Measurements from ENCODE around the gene LDAF1. TPM values are rescaled to one million over a fixed set of nuclear protein-coding genes. Genes with fewer than 3 reads are reported as not detected.
"Not testable (repeated sequence)": the region's sequence is repeated elsewhere in the genome, so short reads cannot be mapped to it uniquely, and the experiment has no call there.

The LDAF1 gene
- total and polyA plus RNA-seq, 8 donors = 10.1 to 103 (median 27.3) TPM

GRCh38 chr16:21167360-21167759 is 8.9 kb downstream of the LDAF1 start:
- intact Hi-C loops (cut with DNase I; ENCODE audit: low total_unique reads) = no loop called here
- Histone ChIP-seq H3K9me3 (no peaks in the 10 kb centered on the region), H3K4me1 (peaks cover 11 to 36% (median 17%) of the 10 kb centered on the region in 4 donors), H3K27me3 (no peaks in the 10 kb centered on the region), H3K27ac (peak overlapping the region in 1 of 5 donors; percentile 51), H3K36me3 (peaks cover 28 to 68% (median 63%) of the 10 kb centered on the region in 4 donors), H3K4me3 (no peak overlapping the region)
- no peak for DNase-seq
- 90 to 96% (median 94%) methylated on average over 9 of the region's 9 CpGs for WGBS, 5 donors
- TF ChIP-seq CTCF (IDR thresholded peaks at IDR 0.05) = no peak
- TF ChIP-seq POLR2A (IDR thresholded peaks at IDR 0.05) = no peak
- TF ChIP-seq POLR2AphosphoS5 (IDR thresholded peaks at IDR 0.05) = no peak
- TF ChIP-seq EP300 (IDR thresholded peaks at IDR 0.05) = no peak

- TF ChIP-seq POLR2AphosphoS5 (IDR thresholded peaks at IDR 0.05) (no peak), EP300 (IDR thresholded peaks at IDR 0.05) (no peak), POLR2A (IDR thresholded peaks at IDR 0.05) (no peak), CTCF (IDR thresholded peaks at IDR 0.05) (no peak)
- H3K27ac ChIP-seq = no peak overlapping the region
- H3K36me3 ChIP-seq = peaks cover 36 to 75% (median 70%) of the 10 kb centered on the region in 4 donors
- no peaks in the 10 kb centered on the region for H3K9me3 ChIP-seq
- DNase-seq = no peak
- no peak overlapping the region for H3K4me3 ChIP-seq
- WGBS, 5 donors = 95 to 99% (median 98%) methylated on average over 12 of the region's 12 CpGs
- peaks cover 4 to 29% (median 9%) of the 10 kb centered on the region in 4 donors for H3K4me1 ChIP-seq
- intact Hi-C loops (cut with DNase I; ENCODE audit: low total_unique reads) = no loop called here
- no peaks in the 10 kb centered on the region for H3K27me3 ChIP-seq
Observed at GRCh38 chr16:21167929-21168602, 9.6 kb downstream of the LDAF1 start.

GRCh38 chr16:21169249-21169981 is 10.9 kb downstream of the LDAF1 start:
- 86 to 95% (median 89%) methylated on average over 5 of the region's 5 CpGs for WGBS, 5 donors
- TF ChIP-seq POLR2AphosphoS5 (IDR thresholded peaks at IDR 0.05) (no peak), EP300 (IDR thresholded peaks at IDR 0.05) (no peak), CTCF (IDR thresholded peaks at IDR 0.05) (no peak), POLR2A (IDR thresholded peaks at IDR 0.05) (no peak)
- Histone ChIP-seq H3K27ac (peak overlapping the region in 1 of 5 donors; percentile 17), H3K9me3 (no peaks in the 10 kb centered on the region), H3K4me1 (peaks cover 0 to 15% (median under 1%) of the 10 kb centered on the region in 4 donors), H3K36me3 (peaks cover 44 to 82% (median 77%) of the 10 kb centered on the region in 4 donors), H3K27me3 (no peaks in the 10 kb centered on the region), H3K4me3 (no peak overlapping the region)
- peak in 1 of 2 donors; percentile 32 for DNase-seq
- intact Hi-C loops (cut with DNase I; ENCODE audit: low total_unique reads) = no loop called here

- H3K4me1 ChIP-seq; DNase-seq; intact Hi-C loops (cut with DNase I; ENCODE audit: low total_unique reads); H3K27ac ChIP-seq; H3K4me3 ChIP-seq; H3K27me3 ChIP-seq; H3K9me3 ChIP-seq: not testable (repeated sequence)
- 94 to 99% (median 98%) methylated on average over 8 of the region's 8 CpGs for WGBS, 5 donors
- H3K36me3 ChIP-seq = peaks cover 44 to 82% (median 77%) of the 10 kb centered on the region in 4 donors
Observed at GRCh38 chr16:21170116-21170515, 11.6 kb downstream of the LDAF1 start.
